Right cardiac atrium (tissue), 5 donors: ENCODE data around the gene FAM83D. TPM values are rescaled to one million over a fixed set of nuclear protein-coding genes. Genes with fewer than 3 reads are reported as not detected.
A peak's percentile ranks its signal among the peaks of the same experiment; 100 is the strongest.

Source experiments
- ATAC-seq, 2 donors: fragments of 200-7000 bp; cut with Tn5 transposase; one replicate each; pipeline versions ENCODE4 v1.8.0 to v1.9.1; 2020; ENCODE audit warnings: moderate library complexity in 2 of 2, mild to moderate bottlenecking in 1 of 2
- DNase-seq, 3 donors: peaks; one replicate each; pipeline ENCODE4 v3.0.0-alpha.2; 2020
- H3K27ac ChIP-seq: one replicate; pipeline ENCODE4 v1.5.1; 2013; ENCODE audit warnings: mild to moderate bottlenecking, low read length, control low read depth, moderate library complexity
- H3K27me3 ChIP-seq: one replicate; pipeline ENCODE4 v1.6.1; 2013; ENCODE audit not compliant: control insufficient read depth, insufficient read depth
- H3K4me1 ChIP-seq: one replicate; pipeline ENCODE4 v1.6.1; 2013; ENCODE audit warnings: low read length; ENCODE audit not compliant: control insufficient read depth, insufficient read depth
- H3K4me3 ChIP-seq: one replicate; pipeline ENCODE4 v1.5.1; 2013; ENCODE audit warnings: low read length, control low read depth
- H3K9me3 ChIP-seq: one replicate; pipeline ENCODE4 v1.6.1; 2013; ENCODE audit warnings: low read length; ENCODE audit not compliant: control insufficient read depth
- WGBS: extraction: QIAGEN DNeasy Blood & Tissue Kit; methylation state at CpG from one replicate; pipeline ENCODE4 v1.1.7; 2013; 5-methylcytosine and 5-hydroxymethylcytosine counted together
- intact Hi-C, 4 donors: fragments of 100-400 bp; cut with DNase I; formaldehyde crosslinking; loops; one replicate each; pipeline versions ENCODE4 v1.11.0 to v1.14.0; 2022 to 2023
- polyA plus RNA-seq: library from polyadenylated mRNA; stranded (reverse); fragments of 200-250 nt; gene quantifications from one replicate; pipeline ENCODE4 v1.2.3, GENCODE V29; 2013
- total RNA-seq, 4 donors: library from RNA; stranded (reverse); fragmentation: NEBNext Ultra II Directional; extraction: Animal tissue kit (Norgen Biotek cat#: 25700); gene quantifications; one replicate each; pipeline ENCODE4 v1.2.1, GENCODE V29; 2021
- donor health status: healthy with polysubstance abuse.
- donor health status: DM: no; HTN: yes; CAD: no.
- donor health status: DM: no; HTN: no; CAD: no.
- donor health status: DM: no; HTN: yes; CAD: no; lungs with severe emphysema.
- donor health status: DM: yes; HTN: yes; CAD: no.

FAM83D gene
- total and polyA plus RNA-seq, 5 donors: 0.62 to 0.95 (median 0.69) TPM

- DNase-seq (no peak), ATAC-seq (peak; percentile 12 to 39)
- Histone ChIP-seq H3K9me3 (no peaks in the 10 kb centered on the region), H3K4me3 (no peak overlapping the region), H3K27ac (peak overlapping the region; percentile 61), H3K27me3 (no peaks in the 10 kb centered on the region), H3K4me1 (no peaks in the 10 kb centered on the region)
- intact Hi-C loops: no loop called here
- WGBS: 76% methylated on average over 4 of the region's 4 CpGs
These were observed 43.5 kb downstream of the FAM83D start for GRCh38 chr20:38969708-38970107.

DNA sequence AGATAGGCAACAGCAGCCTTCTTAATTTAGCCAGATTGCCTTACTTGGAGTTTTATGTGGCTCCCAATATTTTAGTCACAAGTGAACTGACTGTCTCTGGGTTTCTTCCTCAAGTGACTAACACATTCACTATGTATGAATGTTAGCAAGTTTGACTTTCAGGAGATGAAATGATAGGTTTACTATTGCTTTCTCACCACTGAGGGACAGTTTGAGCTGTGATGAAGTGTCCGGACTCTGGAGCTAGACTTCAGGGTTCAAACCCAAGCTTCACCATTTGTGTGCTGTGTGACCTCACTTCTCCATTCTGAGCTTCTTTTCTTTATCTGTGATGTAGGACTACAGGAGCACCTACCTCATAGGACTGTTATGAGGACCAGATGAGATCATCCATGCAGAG, 44.1 kb downstream of the FAM83D start:
- no peaks in the 10 kb centered on the region for H3K27me3 ChIP-seq
- H3K27ac ChIP-seq: peak overlapping the region; percentile 12
- WGBS: 81% methylated on average over 1 of the region's 1 CpG
- intact Hi-C loops: no loop called here
- peak; percentile 36 to 48 for ATAC-seq
- DNase-seq: no peak
- H3K9me3 ChIP-seq: no peaks in the 10 kb centered on the region
- no peaks in the 10 kb centered on the region for H3K4me1 ChIP-seq
- no peak overlapping the region for H3K4me3 ChIP-seq

GRCh38 chr20:38973107-38973506, 46.9 kb downstream of the FAM83D start:
- intact Hi-C loops: no loop called here

DNA sequence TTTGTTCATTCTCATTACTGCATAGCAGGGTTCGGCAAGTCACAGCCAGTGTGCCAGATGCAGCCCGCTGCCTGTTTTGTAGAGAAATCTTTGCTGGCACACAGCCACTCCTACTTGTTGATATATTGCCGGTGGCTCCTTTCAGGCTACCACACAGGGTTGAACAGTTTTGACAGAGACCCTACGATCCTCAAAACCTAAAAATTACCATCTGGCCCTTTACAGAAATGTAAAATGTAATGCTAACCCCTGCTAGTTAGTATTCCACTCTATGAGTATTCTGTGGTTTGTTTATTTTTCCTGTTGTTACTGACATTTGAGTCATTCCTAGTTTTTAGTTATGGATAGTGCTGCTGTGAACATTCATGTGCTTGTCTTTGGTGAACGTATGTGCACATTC, 47.4 kb downstream of the FAM83D start:
- no peaks in the 10 kb centered on the region for H3K27me3 ChIP-seq
- peak; percentile 50 to 63 for ATAC-seq
- H3K27ac ChIP-seq: peak overlapping the region; percentile 49
- no peak overlapping the region for H3K4me3 ChIP-seq
- intact Hi-C loops: no loop called here
- WGBS: 45% methylated on average over 5 of the region's 5 CpGs
- no peaks in the 10 kb centered on the region for H3K4me1 ChIP-seq
- H3K9me3 ChIP-seq: no peaks in the 10 kb centered on the region
- DNase-seq: peak; percentile 26 to 70 (median 54)

More at GRCh38 chr20:38973107-38973506, 46.9 kb downstream of the FAM83D start:
- no peak overlapping the region for H3K27ac ChIP-seq
- H3K4me1 ChIP-seq: no peaks in the 10 kb centered on the region
- DNase-seq (no peak), ATAC-seq (no peak)
- no peak overlapping the region for H3K4me3 ChIP-seq
- no peaks in the 10 kb centered on the region for H3K27me3 ChIP-seq
- H3K9me3 ChIP-seq: no peaks in the 10 kb centered on the region

DNA sequence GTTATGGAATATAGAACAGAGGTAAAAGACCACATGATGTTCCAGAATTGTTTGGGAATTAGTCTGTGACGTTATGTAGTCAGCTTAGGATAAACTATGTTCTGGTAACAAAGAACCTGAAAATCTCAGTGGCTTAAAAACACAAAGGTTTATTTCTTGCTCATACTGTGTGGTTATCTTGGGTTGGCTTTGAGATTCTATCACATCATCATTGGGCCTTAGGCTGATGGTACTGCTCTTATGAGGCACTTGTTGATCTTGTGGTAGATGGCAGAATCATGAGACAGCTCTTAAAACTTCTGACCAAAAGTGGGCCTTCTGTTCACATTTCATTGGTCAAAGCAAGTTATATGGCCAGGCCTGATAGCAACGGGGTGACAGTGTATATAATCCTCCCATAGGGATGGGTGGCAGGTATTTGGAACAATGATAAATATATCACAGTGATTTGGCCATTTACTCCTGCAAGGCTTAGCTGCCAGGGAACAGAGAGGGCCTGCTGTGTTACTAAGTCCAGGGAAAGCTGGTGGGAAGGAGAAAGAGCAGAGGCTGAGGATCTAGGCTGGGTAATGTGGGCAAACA, 49.4 kb downstream of the FAM83D start:
- 84% methylated on average over 2 of the region's 2 CpGs for WGBS
- Histone ChIP-seq H3K4me3 (no peak overlapping the region), H3K9me3 (no peaks in the 10 kb centered on the region), H3K27me3 (no peaks in the 10 kb centered on the region), H3K27ac (peak overlapping the region; percentile 32), H3K4me1 (no peaks in the 10 kb centered on the region)
- no peak for ATAC-seq
- intact Hi-C loops: no loop called here
- DNase-seq: no peak

DNA sequence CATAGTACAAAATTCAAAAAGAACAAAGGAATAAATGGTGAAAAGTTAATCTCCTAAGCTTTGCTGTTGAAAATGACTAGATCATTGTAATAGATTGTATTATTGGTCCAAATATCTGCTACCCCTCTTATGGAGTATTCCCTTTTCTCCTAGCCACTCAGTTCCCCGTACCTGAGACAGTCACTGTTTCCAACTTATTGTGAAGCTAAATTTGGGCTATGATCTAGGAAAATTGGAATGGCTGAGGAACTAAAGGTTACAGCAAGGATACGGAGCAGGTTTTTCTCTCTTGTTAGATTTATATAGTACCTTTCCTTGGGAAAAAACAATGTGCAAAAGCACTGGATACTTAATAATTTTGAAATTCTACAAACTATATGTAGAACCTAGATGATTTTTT, 53.2 kb downstream of the FAM83D start:
- H3K9me3 ChIP-seq: no peaks in the 10 kb centered on the region
- no peak for DNase-seq
- WGBS: 62% methylated on average over 2 of the region's 2 CpGs

DNA sequence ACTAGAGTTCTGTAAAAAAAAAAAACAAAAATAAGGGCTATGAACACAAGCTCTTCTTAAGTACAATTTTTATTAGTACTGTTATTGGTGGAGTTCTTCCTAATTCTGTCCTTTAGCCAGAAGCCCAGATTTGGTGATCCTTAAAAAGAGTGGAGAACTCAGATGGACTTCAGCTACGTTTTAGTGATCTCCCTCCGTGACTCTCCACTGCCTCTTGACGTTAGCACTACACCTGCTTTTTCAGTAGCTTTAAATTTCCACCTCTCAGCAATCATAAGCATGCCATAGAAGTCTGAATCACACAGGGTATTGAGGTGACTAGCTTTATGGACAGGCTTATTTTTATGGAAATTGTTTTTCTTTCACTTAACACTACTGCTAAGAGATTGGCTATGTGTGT, 53.6 kb downstream of the FAM83D start:
- 69% methylated on average over 3 of the region's 3 CpGs for WGBS
- H3K4me3 ChIP-seq: no peak overlapping the region
- no peak for ATAC-seq
- no peaks in the 10 kb centered on the region for H3K9me3 ChIP-seq
- no peak for DNase-seq
- H3K4me1 ChIP-seq: no peaks in the 10 kb centered on the region
- H3K27ac ChIP-seq: peak overlapping the region; percentile 45
- H3K27me3 ChIP-seq: no peaks in the 10 kb centered on the region
- intact Hi-C loops: no loop called here

More for the DNA sequence above, 53.2 kb downstream of the FAM83D start:
- H3K4me3 ChIP-seq: no peak overlapping the region
- intact Hi-C loops: no loop called here
- H3K27me3 ChIP-seq: no peaks in the 10 kb centered on the region
- ATAC-seq: no peak
- no peak overlapping the region for H3K27ac ChIP-seq
- no peaks in the 10 kb centered on the region for H3K4me1 ChIP-seq

DNA sequence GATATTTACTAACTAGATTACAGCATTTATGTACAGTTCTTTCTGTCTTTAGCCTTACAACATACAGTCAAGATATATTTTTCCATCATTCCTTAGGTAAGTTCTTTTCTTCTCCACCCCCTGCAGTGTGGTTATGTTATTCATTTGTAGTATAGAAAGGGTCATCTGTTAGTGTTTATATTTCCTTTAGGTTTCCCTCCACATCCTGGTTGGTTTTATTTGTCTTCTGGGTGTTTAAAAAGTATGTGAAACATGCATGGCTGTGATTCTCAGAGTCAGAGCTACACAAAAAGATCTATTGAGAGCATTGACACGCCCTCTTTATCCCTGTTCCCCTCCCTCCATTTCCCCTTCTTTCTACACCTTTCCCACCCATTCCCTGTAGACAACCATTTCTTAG, 56.1 kb downstream of the FAM83D start:
- H3K4me3 ChIP-seq: no peak overlapping the region
- no peak overlapping the region for H3K27ac ChIP-seq
- H3K9me3 ChIP-seq: no peaks in the 10 kb centered on the region
- H3K27me3 ChIP-seq: no peaks in the 10 kb centered on the region
- intact Hi-C loops: no loop called here
- peaks cover 6% of the 10 kb centered on the region for H3K4me1 ChIP-seq
- WGBS: 94% methylated on average over 1 of the region's 1 CpG
- no peak for ATAC-seq
- DNase-seq: no peak

DNA sequence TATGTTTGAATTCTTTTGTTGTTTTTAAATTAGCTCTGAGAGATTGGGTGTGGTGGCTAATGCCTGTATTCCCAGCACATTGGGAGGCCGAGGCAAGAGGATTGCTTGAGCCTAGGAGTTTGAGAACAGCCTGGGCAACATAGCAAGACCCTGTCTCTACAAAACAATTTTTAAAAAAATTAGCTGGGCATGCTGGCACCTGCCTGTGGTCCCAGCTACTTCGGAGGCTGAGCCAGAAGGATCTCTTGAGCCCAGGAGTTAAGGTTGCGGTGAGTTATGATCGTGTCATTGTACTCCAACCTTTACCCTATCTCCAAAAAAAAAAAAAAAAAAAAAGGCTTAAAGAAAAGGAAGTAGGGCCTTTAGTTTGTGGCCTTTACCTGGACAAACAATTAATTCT, 58.8 kb downstream of the FAM83D start:
- intact Hi-C loops: no loop called here

DNA sequence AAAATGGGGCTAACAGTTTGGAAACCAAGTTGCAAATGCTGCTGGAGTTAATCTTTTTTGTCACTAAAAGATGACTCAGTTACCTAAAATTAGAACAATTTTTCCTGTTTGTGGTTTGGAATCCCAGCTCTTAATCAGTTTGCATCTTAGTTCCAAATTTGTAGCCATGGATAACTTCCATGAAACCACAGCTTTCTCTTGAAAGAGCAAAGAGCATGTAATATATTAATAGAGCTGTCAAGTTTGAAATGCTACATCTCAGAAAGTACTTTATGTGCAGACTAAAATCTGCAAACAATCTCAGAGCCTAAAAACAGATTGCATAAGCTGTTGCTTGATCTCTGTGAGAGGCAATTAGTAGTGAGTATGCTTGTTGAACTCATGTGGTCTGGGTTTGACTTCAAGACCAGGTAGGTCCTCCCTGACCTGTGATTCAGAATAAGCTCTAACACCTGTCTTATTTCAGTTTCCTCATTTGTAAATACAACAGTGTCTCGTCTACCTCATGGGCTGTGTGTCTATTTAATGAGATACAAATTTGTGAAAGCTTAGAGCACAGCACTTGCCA, 59.5 kb downstream of the FAM83D start:
- H3K4me3 ChIP-seq: no peak overlapping the region
- WGBS: 39% methylated on average over 1 of the region's 1 CpG
- ATAC-seq (peak; percentile 65 to 85), DNase-seq (no peak)
- no peaks in the 10 kb centered on the region for H3K27me3 ChIP-seq
- H3K4me1 ChIP-seq: peaks cover 6% of the 10 kb centered on the region
- intact Hi-C loops: no loop called here
- H3K27ac ChIP-seq: peak overlapping the region; percentile 85
- no peaks in the 10 kb centered on the region for H3K9me3 ChIP-seq

More for the DNA sequence above, 58.8 kb downstream of the FAM83D start:
- no peaks in the 10 kb centered on the region for H3K9me3 ChIP-seq
- H3K4me3 ChIP-seq: no peak overlapping the region
- DNase-seq (no peak), ATAC-seq (no peak)
- 74% methylated on average over 4 of the region's 4 CpGs for WGBS
- no peaks in the 10 kb centered on the region for H3K27me3 ChIP-seq
- H3K27ac ChIP-seq: peak overlapping the region; percentile 72
- peaks cover 6% of the 10 kb centered on the region for H3K4me1 ChIP-seq

DNA sequence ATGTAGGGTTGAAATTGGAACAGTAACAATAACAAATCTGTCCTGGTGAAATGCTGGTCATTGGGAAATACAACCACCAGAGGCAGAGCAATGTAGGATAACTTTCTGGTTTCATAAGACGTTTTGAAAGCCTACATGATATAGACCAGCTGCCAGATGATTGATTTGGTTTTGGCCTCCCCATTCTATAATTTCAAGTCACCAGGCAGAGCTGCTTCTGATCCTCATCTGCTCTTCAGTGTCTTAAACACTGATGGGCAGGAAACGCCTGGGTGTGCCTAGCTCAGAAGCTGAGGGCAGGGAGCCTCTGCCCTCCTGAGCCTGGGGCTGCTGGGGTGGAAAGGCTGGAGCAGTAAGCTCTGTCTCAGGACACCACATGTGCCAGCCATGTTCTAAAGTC, 60.4 kb downstream of the FAM83D start:
- WGBS: 63% methylated on average over 2 of the region's 2 CpGs
- no peaks in the 10 kb centered on the region for H3K9me3 ChIP-seq
- H3K27ac ChIP-seq: peak overlapping the region; percentile 62
- intact Hi-C loops: no loop called here
- H3K4me1 ChIP-seq: peaks cover 6% of the 10 kb centered on the region
- no peak overlapping the region for H3K4me3 ChIP-seq
- ATAC-seq (peak; percentile 13 to 48), DNase-seq (no peak)
- no peaks in the 10 kb centered on the region for H3K27me3 ChIP-seq

- Histone ChIP-seq H3K27me3 (no peaks in the 10 kb centered on the region), H3K27ac (no peak overlapping the region), H3K4me3 (no peak overlapping the region), H3K9me3 (no peaks in the 10 kb centered on the region), H3K4me1 (peaks cover 6% of the 10 kb centered on the region)
- intact Hi-C loops: no loop called here
- DNase-seq (no peak), ATAC-seq (no peak)
- WGBS: 65% methylated on average over 4 of the region's 4 CpGs
These were observed 61.6 kb downstream of the FAM83D start for GRCh38 chr20:38987777-38988176.
